G401.6 (cell line): ENCODE results near the gene APCDD1L.
"Not testable (repeated sequence)": the region's sequence is repeated elsewhere in the genome, so short reads cannot be mapped to it uniquely, and the experiment has no call there.

Experiments
- FAIRE-seq: peaks from 2 replicates; lab custom pipeline; 2012; peaks lifted over from hg19 to GRCh38; lab: Jason Lieb, UNC

The APCDD1L gene

DNA sequence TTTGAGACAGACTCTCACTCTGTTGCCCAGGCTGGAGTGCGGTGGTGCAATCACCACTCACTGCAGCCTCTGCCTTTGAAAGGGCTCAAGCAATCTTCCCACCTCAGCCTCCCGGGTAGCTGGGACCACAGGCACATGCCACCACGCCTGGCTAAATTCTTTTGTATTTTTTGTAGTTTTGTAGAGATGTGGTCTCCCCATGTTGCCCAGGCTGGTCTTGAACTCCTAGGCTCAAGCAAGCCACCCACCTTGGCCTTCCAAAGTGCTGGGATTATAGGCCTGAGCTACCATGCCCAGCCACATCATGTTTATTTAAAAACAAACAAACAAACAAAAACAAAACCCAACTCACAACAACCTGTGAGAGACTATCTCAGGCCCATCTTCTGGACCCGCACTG, 29.7 kb upstream of the APCDD1L start:
- FAIRE-seq = no peak

GRCh38 chr20:58544286-58544685, 29.1 kb upstream of the APCDD1L start:
- no peak for FAIRE-seq

DNA sequence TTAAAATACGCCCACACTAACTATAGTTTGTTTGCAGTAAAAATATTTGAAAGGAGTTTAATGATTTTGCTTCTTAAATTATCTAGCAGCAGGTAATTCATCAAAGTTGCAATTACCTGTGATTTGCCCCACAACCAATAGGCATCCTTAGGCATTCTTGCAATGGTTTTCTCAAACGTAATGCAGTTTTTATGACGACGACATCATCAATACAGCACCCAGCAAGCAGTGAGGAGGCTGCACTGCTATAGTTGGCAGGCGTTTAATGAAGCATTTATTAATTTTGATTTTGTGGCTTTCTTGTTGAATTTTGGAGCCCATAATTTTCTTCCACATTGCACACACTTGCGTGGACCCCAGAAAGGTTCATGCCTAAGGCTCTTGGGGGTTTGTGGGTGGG, 28.1 kb upstream of the APCDD1L start:
- FAIRE-seq = no peak

DNA sequence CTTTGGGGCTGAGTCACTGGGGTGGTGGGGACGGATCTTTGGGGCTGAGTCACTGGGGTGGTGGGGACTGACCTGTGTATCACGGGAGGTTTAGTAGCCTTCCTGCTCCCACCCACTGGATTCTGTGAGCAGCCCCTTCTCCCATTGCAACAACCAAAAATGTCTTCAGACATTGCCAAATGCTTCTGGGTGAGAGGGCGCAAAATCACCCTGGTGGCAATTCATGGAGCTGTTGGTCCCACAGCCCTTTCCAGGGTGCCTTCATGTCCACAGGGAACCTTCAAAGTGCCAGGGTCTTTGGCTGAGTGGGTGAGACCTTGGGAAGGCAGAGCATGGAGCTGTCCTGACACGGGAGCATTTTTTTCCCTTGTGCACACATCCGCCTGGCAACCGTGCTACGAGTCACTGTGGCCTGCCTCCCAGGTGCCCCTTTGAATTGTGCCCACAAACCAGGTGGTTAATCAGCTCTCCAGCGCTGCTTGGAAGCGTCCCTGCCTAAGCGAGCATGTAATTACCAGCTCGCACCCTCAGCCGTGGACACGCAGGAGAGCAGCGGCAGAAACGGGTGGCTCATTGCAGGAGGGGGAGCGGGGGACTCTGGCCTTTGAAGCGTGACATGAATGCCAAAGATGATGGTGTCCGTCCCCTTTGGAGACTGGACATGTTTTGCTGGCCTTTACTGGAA, 27.4 kb upstream of the APCDD1L start:
- no peak for FAIRE-seq

- FAIRE-seq = not testable (repeated sequence)
These were observed 26.8 kb upstream of the APCDD1L start for GRCh38 chr20:58542034-58542410.

DNA sequence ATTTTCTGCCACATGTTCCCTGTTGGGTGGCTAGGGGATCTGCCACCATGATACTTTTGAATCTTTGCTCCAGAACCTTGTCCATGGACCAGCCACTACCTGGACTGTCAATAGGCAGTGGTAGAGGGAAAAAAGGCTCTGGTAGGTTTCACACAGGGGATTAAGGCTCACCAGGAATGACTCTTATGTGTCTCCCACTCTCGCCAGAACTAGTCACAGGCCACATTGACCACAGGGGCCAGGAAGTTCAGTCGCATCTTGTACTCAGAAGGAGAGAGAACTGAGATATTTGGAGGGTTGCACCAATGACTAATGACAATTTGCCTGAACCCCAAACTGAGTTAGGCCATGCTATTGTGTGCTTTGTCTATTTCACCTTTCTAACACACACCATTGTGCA, 23.6 kb upstream of the APCDD1L start:
- no peak for FAIRE-seq

GRCh38 chr20:58537831-58538230, 22.6 kb upstream of the APCDD1L start:
- FAIRE-seq = no peak

DNA sequence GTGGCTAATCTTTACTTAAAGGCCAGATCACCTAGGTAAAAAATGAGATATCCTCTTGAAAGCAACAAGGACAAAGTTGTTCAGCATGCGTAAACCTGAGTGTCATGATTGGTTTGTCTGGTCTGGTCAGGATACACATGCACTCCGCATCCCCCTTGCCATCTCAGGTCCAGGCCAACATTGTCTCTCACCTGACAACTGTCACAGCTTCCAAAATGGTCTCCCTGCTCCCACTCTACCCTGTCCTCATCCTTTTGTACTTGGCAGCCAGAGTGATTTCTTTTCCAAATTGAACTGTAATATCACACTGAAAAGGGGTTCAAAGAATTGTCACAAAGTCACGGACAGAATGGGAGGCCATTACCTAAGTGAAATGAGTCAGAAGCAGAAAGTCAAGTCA, 21.1 kb upstream of the APCDD1L start:
- no peak for FAIRE-seq

GRCh38 chr20:58531657-58532056, 16.5 kb upstream of the APCDD1L start:
- no peak for FAIRE-seq

DNA sequence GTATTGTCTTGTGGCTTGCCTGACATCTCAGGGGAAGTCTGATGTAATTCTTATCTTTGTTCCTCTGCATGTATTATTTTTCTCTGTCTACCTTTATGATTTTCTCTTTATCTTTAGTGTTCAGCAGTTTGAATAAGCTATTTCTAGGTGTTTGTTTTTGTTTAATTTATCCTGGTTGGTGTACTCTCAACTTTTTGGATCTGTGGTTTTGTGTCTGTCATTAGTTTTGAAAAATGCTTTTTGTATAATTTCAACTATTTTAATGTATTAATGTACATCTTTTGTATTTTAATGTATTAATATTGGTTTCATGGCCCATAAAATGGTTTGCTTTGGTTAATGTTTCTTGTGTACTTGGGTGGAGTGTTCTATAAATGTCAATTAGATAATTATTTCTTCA, 15.9 kb upstream of the APCDD1L start:
- FAIRE-seq = no peak

- no peak for FAIRE-seq
These were observed 13.2 kb upstream of the APCDD1L start for GRCh38 chr20:58528412-58528811.

DNA sequence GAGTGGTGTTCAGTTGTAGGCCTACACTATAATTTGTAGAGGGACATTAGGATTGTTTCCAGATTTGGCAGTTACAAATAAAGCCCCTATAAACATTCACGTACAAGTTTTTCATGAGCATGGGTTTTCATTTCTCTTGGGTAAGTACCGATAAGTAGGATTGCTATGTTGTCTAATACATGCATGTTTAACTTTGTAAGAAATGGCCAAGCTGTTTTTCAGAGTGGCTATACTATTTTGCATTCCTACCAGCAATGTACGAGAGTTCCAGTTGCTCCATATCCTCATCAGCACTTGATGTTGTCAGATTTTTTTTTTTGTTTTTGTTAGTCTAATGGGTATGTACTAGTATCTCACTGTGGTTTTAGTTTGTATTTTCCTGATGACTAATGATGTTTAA, 11.2 kb upstream of the APCDD1L start:
- no peak for FAIRE-seq

GRCh38 chr20:58524814-58525213, 9.6 kb upstream of the APCDD1L start:
- FAIRE-seq = no peak

GRCh38 chr20:58523971-58524315, 8.7 kb upstream of the APCDD1L start:
- no peak for FAIRE-seq

DNA sequence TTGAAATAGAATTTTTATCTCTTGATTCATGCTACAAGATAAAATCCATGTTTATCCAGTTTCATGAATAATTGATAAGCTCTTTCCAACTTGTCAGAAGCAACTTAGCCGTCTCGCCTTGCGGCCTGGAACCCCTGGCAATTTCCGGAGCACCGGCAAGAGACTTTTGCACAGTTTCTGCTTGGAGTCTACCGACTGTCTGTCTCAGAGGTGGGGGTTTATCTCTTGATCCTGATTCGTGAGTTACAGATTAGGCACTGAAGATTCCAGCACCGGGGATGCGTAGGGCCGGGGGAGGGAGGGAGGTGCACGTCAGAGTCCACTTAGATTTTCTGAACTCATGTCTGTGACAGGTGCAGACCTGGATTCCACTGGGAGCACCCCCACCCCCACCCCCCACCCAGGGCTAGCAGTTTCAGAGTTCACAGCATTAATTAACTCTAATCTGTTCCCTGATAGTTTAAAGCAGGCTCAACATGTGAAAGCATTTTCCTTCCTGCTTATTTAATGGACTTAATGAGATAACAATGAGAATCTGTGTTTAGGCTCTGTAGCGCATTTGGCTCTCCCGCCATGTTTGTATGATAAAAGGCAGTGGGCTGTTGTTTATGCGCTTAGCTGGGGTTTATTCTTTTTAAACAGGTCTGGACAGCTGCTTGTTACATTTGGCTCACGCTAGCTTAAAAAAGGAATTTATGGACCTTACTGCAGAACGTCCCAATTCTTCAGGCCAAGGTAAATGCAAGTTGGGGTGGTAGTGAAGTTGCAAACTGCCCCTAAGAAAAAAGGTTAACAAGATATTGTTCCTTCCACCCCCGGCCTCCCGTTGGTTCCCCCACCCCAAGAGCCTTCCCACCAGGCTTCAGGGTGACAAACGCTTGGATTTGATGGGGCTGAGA, 8.1 kb upstream of the APCDD1L start:
- FAIRE-seq = no peak

DNA sequence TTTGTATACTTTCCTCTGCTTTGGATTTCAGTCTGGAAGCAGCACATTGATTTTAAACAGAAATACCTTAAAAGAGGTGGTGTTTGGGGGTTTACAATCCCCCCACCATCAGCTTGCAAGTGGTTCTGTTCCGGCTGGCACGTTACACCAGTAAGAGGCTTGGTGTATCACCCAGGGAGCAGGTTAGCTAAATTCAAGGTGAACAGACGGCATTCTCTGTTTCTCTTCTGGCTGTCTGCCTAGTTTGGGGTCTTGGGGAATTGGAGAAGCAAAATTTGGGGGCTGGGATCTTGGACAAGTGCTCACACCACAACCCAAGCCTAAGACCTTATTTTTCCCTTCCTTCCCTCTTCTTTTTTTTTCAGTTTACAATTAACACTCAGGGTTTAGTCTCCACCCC, 7.5 kb upstream of the APCDD1L start:
- no peak for FAIRE-seq

DNA sequence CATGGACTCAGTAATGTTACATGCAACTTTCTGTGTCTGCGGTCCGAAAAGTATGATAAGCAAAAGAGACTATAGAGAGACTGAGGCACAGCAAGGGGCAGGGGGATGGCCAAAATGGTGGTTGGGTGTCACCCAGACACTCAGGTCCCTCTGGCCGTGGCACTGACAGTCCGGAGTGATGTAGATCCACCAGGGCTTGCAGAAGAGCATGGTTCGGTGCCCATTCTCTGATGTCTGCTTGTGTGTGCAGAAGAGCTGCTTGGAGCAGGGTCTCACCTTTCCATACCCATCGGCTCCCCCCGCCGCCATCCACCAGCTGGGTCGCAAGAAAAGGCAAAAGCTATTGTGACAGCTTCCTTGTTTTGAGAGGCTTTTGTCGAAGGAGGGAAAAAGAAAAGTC, 6.6 kb upstream of the APCDD1L start:
- FAIRE-seq = no peak

- no peak for FAIRE-seq
These were observed 4.9 kb upstream of the APCDD1L start for GRCh38 chr20:58519940-58520712.

- FAIRE-seq = no peak
These were observed 3.8 kb upstream of the APCDD1L start for GRCh38 chr20:58518896-58519593.

GRCh38 chr20:58518387-58518786, 3.2 kb upstream of the APCDD1L start:
- no peak for FAIRE-seq

GRCh38 chr20:58514321-58515232, 622 bp downstream of the APCDD1L start:
- FAIRE-seq = no peak
